Superior temporal gyrus (tissue), 1 donor: ENCODE data around the gene GNA12.

Experiments
- DNase-seq: peaks from one replicate; pipeline ENCODE4 v3.0.0-alpha.2; 2016; ENCODE audit errors: extremely low spot score

Gene GNA12

GRCh38 chr7:2817456-2817855 lies 26.7 kb downstream of the GNA12 start:
- DNase-seq = no peak

GRCh38 chr7:2815875-2816245 lies 28.2 kb downstream of the GNA12 start:
- no peak for DNase-seq

GRCh38 chr7:2814946-2815874 lies 28.9 kb downstream of the GNA12 start:
- DNase-seq = no peak

GRCh38 chr7:2814186-2814945 lies 29.7 kb downstream of the GNA12 start:
- no peak for DNase-seq

- no peak for DNase-seq
Observed at GRCh38 chr7:2813350-2814185, 30.5 kb downstream of the GNA12 start.

- no peak for DNase-seq
Observed at GRCh38 chr7:2812831-2813230, 31.3 kb downstream of the GNA12 start.

- no peak for DNase-seq
Observed at GRCh38 chr7:2812114-2812487, 32.0 kb downstream of the GNA12 start.

GRCh38 chr7:2811476-2812113 lies 32.5 kb downstream of the GNA12 start:
- DNase-seq = no peak

GRCh38 chr7:2810682-2811415 lies 33.3 kb downstream of the GNA12 start:
- no peak for DNase-seq

- no peak for DNase-seq
Observed at GRCh38 chr7:2809903-2810625, 34.0 kb downstream of the GNA12 start.

GRCh38 chr7:2808891-2809665 lies 35.0 kb downstream of the GNA12 start:
- DNase-seq = no peak

- no peak for DNase-seq
Observed at GRCh38 chr7:2807845-2808772, 36.0 kb downstream of the GNA12 start.

GRCh38 chr7:2807460-2807844 lies 36.7 kb downstream of the GNA12 start:
- no peak for DNase-seq

- DNase-seq = no peak
Observed at GRCh38 chr7:2806571-2806970, 37.5 kb downstream of the GNA12 start.

GRCh38 chr7:2805213-2805944 lies 38.7 kb downstream of the GNA12 start:
- DNase-seq = no peak

GRCh38 chr7:2804227-2804763 lies 39.8 kb downstream of the GNA12 start:
- no peak for DNase-seq

GRCh38 chr7:2803755-2804154 lies 40.4 kb downstream of the GNA12 start:
- DNase-seq = no peak

- DNase-seq = no peak
Observed at GRCh38 chr7:2803342-2803692, 40.8 kb downstream of the GNA12 start.
